HEK293T (cell line): ENCODE data around the gene POLR2J2.
"Not testable (repeated sequence)": the region's sequence is repeated elsewhere in the genome, so short reads cannot be mapped to it uniquely, and the experiment has no call there.

Source experiments
- CTCF ChIA-PET: fragments of 350-600 bp; formaldehyde crosslinking; extraction: SDS; loops from one replicate; lab custom pipeline; 2021; ENCODE audit warnings: antibody characterized with exemption, inconsistent platforms; lab: Yijun Ruan, JAX
- POLR2A ChIA-PET: fragments of 350-600 bp; formaldehyde crosslinking; extraction: SDS; loops from one replicate; lab custom pipeline; 2020; ENCODE audit warnings: antibody characterized with exemption, inconsistent platforms; lab: Yijun Ruan, JAX
- DNase-seq: peaks from one replicate; pipeline ENCODE4 v3.0.0; 2012; ENCODE audit warnings: mixed read lengths; ENCODE audit errors: extremely low spot score

Gene POLR2J2

DNA sequence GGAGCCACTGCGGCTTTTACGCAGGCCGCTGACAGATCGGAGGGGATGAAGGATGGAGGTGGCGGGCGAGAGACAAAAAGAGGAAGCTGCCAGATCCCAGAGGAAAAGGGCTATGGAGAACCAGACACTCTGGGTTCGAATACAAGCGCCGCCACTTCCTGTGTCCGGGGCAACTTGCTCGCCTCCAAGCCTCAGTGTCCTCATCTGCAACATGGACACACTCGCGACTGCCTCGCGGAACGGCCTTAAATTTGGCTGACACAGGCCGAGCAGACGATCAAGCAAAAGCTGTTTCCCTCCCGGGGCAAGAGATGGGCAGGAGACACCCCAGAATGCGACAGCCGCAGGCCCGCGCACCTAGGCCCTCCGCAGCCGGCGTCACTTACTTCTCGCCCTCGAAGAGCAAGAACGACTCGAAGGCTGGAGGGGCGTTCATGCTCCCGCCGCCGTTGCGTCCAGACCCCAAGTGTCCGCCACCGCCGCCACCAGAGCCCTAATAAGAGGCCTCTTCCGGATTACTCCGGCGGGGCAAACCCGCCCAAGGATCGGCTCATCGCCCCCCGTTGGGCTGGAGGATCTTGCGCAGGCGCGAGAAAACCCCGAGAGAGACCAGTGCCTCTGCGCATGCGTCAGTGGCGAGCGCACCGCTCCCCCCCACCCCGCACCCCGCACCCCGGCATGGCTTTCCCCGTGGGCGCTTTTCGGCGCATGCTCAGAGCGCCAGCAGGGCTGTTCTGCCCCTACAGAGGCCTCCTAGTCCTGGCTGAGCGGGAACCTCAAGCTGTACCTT, at the start of gene POLR2J2:
Gene POLR2J2 (minus strand): TSS at position 498 of the 790 bp plus-strand sequence. CDS start 62 bp downstream, at position 436.
- DNase-seq, POLR2A ChIA-PET, CTCF ChIA-PET: not testable (repeated sequence)

DNA sequence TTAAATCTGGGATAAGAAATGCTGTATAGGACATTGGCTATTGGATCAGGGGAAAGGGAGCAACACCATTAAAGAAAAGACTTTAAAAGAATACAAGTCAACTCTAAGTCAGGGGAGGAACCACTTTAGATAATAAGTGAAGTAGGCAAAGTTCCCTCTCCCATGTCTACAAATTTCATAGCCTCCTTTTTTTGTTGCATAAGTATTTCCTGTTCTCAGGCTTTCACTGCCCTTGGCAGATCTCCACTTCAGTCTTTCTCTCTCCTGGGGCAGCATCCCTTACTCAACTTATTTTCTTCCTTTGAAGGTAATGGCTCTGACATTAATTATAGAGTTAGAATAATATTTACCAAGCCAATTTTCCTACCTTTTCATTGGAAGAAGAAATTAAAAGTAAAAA, 47.0 kb upstream of the POLR2J2 start:
- CTCF ChIA-PET, DNase-seq, POLR2A ChIA-PET: not testable (repeated sequence)

DNA sequence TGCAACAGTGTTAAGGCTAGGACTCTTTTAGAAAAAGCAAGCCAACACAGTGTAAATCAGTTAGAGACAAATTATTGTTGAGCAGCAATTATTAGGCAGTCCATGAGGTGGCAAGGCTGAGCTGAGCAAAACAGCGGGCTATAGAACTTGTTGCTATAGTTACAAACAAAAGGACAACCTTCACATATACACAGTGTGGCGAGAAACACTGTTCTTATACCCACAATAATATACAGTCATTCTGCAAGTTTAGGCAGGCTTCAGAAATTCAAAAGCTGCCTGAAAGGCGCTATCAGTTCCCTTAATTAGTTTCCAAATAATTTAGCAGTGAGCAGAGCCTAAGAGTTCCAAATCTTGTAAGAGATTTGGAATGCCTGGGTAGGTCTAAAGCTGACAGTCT, 44.3 kb upstream of the POLR2J2 start:
- CTCF ChIA-PET, DNase-seq, POLR2A ChIA-PET: not testable (repeated sequence)

DNA sequence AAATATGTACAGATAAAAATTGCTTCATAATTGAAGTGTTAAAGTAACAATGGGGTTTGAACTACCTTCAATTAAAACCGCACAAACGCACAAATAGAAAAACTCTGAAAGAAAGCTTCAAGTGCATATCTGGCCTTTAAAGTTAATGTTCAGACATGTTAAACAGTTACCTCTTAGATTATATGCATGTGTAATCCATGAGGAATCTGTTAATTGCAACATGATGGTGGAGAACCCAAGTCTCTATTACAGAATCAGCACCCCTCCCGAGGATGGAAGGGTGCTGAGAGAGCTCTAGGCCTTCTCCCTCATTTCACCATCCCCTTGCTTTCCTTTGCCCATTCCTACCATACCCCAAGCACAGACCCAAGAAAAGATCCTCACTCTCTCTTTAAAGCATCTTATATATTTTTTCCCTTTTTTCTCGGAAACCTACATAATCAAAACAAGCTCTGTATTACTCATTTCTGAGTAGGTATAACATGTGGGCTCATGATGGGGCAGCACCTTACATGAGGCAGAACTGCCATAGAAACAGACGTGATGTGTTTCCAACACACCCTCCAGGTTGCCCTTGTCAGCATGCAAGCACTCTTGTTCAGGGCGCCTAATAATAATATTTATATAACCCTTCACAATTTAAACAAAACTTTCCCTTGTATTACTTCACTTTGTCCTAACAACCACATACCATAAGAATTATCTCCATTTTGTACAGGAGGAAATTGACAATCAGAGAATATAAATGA, 43.5 kb upstream of the POLR2J2 start:
- POLR2A ChIA-PET, DNase-seq, CTCF ChIA-PET: not testable (repeated sequence)

DNA sequence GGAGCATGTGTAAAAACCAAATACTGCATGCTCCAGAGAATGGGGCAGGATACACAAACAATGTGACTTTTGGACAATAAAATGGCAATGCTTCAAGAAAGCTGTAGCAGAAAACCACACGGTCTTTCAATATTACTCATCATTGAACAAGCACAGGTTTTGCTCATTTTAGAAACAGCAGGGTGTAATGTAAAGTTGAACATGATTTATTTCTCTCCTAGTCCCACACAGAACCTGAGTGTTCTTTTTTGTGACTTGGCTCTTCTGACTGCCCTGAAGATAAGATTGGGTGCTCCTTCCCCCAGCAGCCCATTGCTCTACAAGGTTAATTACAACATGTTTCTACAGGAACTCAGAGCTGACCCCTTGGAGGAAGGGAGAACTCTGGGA, 42.2 kb upstream of the POLR2J2 start:
- DNase-seq, CTCF ChIA-PET: not testable (repeated sequence)

DNA sequence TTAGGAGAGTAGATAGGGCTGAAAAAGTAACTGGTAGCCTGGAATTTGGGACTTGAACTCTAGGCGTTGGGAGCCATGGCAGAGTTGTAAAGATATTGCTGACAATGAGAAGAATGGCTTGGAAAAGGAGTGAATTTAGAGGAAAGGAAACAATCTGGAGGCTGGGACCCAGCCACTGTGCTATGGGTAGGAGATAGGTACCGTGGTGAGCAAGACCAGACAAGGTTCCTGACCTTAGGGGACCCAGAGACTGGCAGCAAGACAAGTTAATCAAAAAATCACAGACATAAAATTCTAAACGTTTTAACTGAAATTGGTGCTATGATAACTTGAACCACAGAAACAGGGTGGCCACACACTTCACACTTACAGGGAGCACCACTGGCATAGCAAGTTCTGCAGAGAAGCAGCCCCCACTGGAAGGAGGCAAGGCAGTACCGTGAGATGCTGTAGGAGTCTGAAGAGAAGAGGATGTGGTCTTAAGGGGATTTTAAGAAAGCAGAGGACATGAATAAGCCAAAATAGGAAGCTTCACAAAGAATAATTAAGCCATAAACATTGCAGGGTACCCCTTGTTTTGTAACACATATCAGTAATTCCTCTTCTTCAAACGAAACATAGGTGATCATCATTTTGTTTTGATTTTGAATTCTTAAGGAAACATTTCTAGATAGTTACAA, 41.7 kb upstream of the POLR2J2 start:
- CTCF ChIA-PET, DNase-seq, POLR2A ChIA-PET: not testable (repeated sequence)

More for the DNA sequence above, 42.2 kb upstream of the POLR2J2 start:
- POLR2A ChIA-PET = not testable (repeated sequence)

DNA sequence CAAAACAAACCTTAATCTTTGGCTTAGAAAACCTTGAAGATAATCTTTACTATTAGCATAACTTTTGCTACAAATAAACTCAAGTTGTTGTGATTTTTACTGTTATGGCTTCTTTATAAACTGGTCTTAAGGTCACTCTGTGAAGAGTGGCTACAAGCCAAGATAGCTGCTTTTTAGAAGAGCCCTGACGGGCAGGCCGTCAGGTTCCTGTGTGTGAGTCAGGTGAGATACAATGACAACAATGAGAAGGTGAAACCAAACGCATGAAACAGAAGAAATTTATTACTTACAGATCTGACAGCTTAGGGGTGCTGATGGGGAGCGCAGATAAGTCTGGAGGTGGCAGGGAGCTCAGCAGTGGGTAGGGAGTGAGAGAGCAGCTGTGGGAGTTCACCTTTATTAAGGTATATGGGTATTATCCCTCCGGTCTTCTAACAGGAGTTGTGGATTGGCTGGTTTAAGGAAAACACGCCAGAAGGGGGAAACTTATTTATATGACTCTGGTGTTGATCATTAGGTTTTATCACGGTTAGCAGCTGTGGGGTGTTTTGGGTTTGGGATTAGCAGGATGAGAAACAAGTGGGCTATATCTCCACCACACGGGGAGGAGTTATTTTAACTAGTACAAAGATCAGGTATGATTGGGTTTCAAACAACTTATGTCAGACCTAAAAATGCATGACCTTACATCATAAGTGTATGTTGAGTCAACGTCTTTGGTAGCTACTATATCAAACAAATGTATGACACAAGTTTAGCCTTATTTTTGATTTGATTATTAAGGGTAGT, 27.7 kb upstream of the POLR2J2 start:
- CTCF ChIA-PET, DNase-seq, POLR2A ChIA-PET: not testable (repeated sequence)

DNA sequence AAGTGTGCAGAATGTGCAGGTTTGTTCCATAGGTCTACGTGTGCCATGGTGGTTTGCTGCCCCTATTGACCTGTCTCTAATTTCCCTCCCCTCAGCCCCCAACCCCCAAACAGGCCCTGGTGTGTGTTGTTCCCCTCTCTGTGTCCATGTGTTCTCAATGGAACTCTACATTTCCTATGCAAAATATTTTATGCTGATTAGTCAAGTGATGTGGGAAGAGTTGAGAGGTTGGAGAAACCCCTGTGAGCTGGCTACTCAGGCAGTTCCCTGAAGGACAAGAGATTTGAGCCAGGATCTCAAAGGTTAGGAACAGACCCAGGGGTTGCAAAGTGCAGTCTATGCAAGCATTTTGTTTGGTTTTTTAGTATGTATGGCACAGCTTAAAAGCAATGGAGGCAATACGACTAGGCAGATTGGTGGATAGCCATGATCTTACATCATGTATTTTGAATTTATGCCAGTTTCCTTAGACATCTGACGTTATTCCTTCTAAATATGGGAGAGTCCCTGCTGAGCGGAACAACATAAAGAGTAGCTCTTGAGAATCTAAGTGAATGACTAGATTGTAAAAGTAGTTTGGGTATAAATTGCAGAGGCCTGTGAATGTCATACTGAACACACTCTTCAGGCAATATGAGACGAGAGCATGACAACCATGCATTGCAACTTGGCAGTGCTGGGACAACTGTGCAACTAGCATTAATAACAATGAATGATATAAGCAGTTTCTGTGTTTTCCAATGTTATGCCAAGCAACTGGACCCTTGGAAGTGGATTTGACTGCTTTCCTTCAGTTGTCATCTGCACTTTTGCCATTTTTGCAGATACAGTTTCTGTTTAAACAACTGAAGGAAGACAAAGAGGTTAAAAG, 26.4 kb upstream of the POLR2J2 start:
- CTCF ChIA-PET, POLR2A ChIA-PET, DNase-seq: not testable (repeated sequence)

DNA sequence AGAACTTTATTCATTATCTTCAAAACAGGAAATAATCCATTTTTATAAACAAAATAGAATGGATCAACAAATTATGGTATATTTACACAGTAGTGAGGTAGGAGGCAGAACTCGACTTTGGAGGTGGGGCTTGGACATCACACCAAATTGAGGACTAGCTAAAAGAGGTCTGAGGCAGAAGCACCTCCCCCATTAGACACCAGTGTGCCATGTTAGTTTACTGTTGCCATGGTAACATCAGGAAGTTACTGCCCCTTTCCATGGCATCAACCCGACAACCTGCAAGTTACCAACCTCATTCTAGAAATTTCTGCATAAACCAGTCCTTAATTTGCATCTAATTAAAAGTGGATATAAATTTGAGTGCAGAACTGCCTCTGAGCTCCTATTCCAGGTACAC, 24.5 kb upstream of the POLR2J2 start:
- DNase-seq, POLR2A ChIA-PET, CTCF ChIA-PET: not testable (repeated sequence)

DNA sequence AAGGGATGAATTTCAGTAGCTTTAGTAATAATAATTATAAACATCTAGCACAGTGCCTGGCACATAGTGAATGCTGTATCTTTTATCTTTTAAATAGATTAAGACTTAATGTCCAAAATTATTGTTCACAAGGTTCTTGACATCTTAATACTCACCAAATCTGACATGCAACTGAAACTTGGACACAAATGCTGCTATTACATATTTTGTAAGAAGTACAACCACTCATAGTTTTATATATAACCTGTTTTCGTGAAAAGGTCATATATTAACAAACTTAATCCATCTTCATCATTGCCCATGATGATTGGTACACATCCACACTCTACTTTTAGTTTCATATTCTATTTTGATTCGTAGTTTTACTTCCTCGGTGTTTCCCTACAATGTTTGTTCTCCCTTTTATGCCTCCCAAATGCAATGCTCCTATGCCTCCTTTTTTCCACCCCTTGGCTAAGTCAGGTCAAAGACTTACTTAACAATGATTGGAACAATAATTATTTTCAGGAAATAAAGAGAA, 23.6 kb upstream of the POLR2J2 start:
- DNase-seq, CTCF ChIA-PET, POLR2A ChIA-PET: not testable (repeated sequence)

DNA sequence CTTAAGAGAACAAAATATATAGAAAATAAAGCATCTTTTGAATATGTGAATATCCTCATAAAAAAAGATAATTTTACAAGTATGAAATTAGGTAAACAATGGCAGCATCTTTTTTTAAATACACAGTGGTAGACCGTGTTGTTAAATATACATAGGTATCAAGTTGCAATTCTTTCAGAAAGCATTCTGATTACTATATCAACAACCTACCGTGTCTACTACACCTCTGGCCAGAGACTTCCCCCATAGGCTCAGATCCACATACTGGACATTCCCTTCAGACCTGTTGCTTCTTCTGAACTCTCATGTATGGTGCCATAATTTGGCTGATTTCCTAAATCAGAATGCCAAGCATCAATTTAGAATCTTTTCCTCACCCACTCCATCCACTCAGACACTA, 22.5 kb upstream of the POLR2J2 start:
- POLR2A ChIA-PET, CTCF ChIA-PET, DNase-seq: not testable (repeated sequence)

DNA sequence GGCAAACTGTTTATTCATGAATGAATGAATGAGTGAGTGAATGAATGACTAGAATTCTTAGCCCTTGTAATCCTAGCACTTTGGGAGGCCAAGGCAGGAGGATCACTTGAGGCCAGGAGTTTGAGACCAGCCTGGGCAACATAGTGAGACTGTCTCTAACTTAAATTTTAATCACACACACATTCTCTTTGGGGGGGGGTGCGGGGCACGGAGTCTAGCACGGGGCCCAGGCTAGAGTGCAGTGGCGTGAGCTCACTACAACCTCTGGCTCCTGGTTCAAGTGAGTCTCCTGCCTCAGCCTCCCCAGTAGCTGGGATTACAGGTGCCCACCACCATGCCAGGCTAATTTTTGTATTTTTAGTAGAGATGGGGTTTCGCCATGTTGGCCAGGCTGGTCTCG, 19.1 kb upstream of the POLR2J2 start:
- CTCF ChIA-PET, DNase-seq, POLR2A ChIA-PET: not testable (repeated sequence)

DNA sequence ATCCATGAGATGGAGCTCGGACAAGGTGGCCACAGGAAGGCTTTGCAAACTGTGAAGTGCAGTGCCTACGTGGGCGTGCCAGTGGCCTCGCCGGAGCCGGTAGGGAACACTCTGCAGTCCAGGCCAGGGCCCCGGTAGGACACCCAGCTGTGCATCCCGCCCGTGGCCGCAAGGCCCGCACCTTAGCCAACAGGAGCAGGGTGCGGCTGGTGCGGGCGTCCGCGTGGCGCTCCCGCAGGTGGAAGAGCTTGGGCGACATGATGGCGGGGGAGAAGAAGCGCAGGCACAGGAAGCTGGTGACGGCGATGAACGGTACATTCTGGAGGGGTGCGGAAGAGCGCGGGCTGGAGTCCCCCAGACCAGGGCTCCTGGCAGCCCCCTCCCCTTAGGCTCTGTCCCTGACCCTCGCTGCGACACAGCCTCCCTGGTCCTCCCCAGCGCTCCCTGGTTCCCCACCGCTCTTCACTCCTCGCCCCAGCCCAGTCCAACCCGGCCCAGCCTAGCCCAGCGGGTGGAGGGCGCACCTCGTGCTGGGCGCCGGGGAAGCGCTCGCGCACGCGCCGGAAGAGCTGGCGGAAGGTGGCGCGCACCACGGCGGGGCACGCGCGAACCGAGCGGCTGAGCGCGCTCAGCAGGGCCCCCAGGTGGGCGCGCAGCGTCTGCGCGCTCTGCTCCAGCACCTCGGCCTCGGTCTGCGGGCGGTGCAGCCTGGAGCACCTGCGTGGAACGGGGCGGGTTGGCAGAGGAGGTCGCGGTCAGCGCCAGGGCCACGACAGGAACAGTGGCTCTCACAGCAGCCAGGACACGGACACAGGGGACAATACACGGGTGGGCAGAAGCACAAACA, 18.2 kb upstream of the POLR2J2 start:
- POLR2A ChIA-PET, DNase-seq, CTCF ChIA-PET: not testable (repeated sequence)

DNA sequence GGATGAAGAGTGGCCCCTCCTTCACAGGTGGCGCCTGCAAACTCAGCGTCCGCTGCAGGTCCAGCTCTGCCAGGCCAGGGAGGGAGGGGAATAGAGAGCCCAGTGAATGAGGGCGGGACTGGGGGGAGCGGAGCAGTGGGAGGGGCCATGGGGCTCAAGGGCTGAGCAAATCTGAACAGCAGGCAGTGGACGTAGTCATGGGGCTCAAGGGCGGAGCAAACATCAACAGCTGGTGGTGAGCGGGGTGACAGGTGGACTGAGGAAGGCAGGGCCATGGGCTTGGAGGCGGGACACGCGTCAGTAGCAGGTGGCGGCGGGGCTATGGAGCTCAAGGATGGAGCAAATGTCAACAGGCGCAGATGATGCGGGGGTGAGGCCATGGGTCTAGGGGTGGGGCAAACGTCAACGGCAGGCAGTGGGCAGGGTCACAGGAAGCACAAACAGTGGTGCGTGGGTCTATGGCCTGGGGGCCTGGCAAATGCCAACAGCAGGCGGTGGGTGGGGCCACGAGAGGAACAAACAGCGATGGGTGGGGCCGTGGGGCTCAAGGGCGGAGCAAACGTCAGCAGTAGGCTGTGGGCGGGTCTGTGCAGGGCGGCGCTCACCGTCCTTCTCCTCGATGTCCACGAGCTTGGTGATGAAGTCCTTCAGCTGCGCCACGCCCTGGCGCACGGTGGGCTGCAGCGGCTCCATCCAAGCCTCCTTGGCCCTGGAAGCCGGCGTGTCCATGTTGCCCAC, 17.0 kb upstream of the POLR2J2 start:
- DNase-seq, POLR2A ChIA-PET, CTCF ChIA-PET: not testable (repeated sequence)

DNA sequence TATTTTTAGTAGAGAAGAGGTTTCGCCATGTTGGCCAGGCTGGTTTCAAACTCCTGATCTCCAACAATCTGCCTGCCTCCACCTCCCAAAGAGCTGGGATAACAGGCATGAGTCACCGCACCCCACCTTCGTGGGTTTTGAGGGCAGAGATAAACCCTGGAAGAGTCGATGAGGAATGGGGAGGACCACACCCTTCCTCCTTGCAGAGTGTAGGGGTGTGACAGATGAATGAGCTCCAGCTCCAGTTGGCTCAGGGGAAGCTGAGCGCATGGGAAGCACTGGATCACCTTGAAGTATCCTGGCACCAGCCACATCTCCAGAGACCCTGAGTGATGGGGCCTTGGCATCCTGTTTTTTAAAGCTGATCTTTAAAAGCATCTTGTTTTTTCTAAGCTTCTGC, 11.1 kb upstream of the POLR2J2 start:
- POLR2A ChIA-PET, DNase-seq, CTCF ChIA-PET: not testable (repeated sequence)
